Mesenchymal stem cell (in vitro differentiated cells and primary cell): Measurements from ENCODE around the gene C17orf113.
"Not testable (repeated sequence)": the region's sequence is repeated elsewhere in the genome, so short reads cannot be mapped to it uniquely, and the experiment has no call there.

Experiments
- DNase-seq: peaks from one replicate; pipeline ENCODE4 v3.0.0-alpha.2; 2013
- H2AFZ ChIP-seq: one replicate; pipeline ENCODE4 v1.6.1; 2013; ENCODE audit warnings: low read depth, mild to moderate bottlenecking, control low read depth, inconsistent platforms, low read length, moderate library complexity
- H2AK5ac ChIP-seq: 2 replicates; pipeline ENCODE4 v1.6.1; 2013; ENCODE audit warnings: low read length, moderate library complexity, mild to moderate bottlenecking, inconsistent platforms; ENCODE audit not compliant: severe bottlenecking
- H2BK120ac ChIP-seq: one replicate; pipeline ENCODE4 v1.6.1; 2013; ENCODE audit warnings: low read depth, mild to moderate bottlenecking, inconsistent platforms, low read length, moderate library complexity
- H2BK12ac ChIP-seq, 2 experiments: one replicate each; pipeline ENCODE4 v1.6.1; 2013; ENCODE audit warnings: inconsistent platforms in 2 of 2, low read length in 2 of 2, mild to moderate bottlenecking in 2 of 2, moderate library complexity in 2 of 2, control low read depth in 1 of 2
- H2BK15ac ChIP-seq: one replicate; pipeline ENCODE4 v1.6.1; 2013; ENCODE audit warnings: mild to moderate bottlenecking, low read depth, inconsistent platforms; ENCODE audit not compliant: poor library complexity, severe bottlenecking
- H2BK5ac ChIP-seq: 2 replicates; pipeline ENCODE4 v1.6.1; 2013; ENCODE audit warnings: low read depth, mild to moderate bottlenecking, low read length, control low read depth, inconsistent platforms; ENCODE audit not compliant: poor library complexity, severe bottlenecking
- H3K14ac ChIP-seq, 2 experiments: one replicate each; pipeline ENCODE4 v1.6.1; 2013; ENCODE audit warnings: inconsistent platforms in 2 of 2, low read length in 2 of 2, control low read depth in 1 of 2, mild to moderate bottlenecking in 1 of 2, moderate library complexity in 1 of 2
- H3K18ac ChIP-seq, 2 experiments: one replicate each; pipeline ENCODE4 v1.6.1; 2013; ENCODE audit warnings: inconsistent platforms in 2 of 2, low read length in 2 of 2, control low read depth in 1 of 2, low read depth in 1 of 2, mild to moderate bottlenecking in 1 of 2
- H3K23ac ChIP-seq, 2 experiments: one replicate each; pipeline ENCODE4 v1.6.1; 2013; ENCODE audit warnings: inconsistent platforms in 2 of 2, low read length in 2 of 2, mild to moderate bottlenecking in 2 of 2, moderate library complexity in 2 of 2, control low read depth in 1 of 2
- H3K27ac ChIP-seq: 2 replicates; pipeline ENCODE4 v1.5.1; 2013; ENCODE audit warnings: mild to moderate bottlenecking, moderate library complexity, low read length, control low read depth, inconsistent platforms; ENCODE audit not compliant: poor library complexity, severe bottlenecking
- H3K27me3 ChIP-seq, 2 experiments: 2 replicates each; pipeline versions ENCODE4 v1.6.1 to v1.7.0; 2013; ENCODE audit warnings: low read length in 2 of 2, mild to moderate bottlenecking in 2 of 2, moderate library complexity in 2 of 2, control low read depth in 1 of 2, inconsistent platforms in 1 of 2; ENCODE audit not compliant: control insufficient read depth in 1 of 2, insufficient read depth in 1 of 2
- H3K36me3 ChIP-seq, 2 experiments: 2 replicates each; pipeline versions ENCODE4 v1.6.1 to v1.7.0; 2013; ENCODE audit warnings: low read length in 2 of 2, control low read depth in 1 of 2, inconsistent platforms in 1 of 2, low read depth in 1 of 2, mild to moderate bottlenecking in 1 of 2; ENCODE audit not compliant: insufficient read depth in 2 of 2, control insufficient read depth in 1 of 2
- H3K4ac ChIP-seq, 2 experiments: one replicate each; pipeline ENCODE4 v1.6.1; 2013; ENCODE audit warnings: inconsistent platforms in 2 of 2, low read length in 2 of 2, mild to moderate bottlenecking in 2 of 2, moderate library complexity in 2 of 2, control low read depth in 1 of 2, low read depth in 1 of 2
- H3K4me1 ChIP-seq: 2 replicates; pipeline ENCODE4 v1.6.1; 2013; ENCODE audit warnings: low read depth, low read length, control low read depth; ENCODE audit not compliant: control insufficient read depth, insufficient read depth
- H3K4me2 ChIP-seq: 2 replicates; pipeline ENCODE4 v1.6.1; 2013; ENCODE audit warnings: low read length, mild to moderate bottlenecking, inconsistent platforms; ENCODE audit not compliant: poor library complexity, severe bottlenecking
- H3K4me3 ChIP-seq, 2 experiments: 2 replicates each; pipeline versions ENCODE4 v1.5.1 to v1.7.0; 2013; ENCODE audit warnings: low read length in 2 of 2, mild to moderate bottlenecking in 2 of 2, control low read depth in 1 of 2, low read depth in 1 of 2; ENCODE audit not compliant: insufficient read depth in 1 of 2
- H3K79me1 ChIP-seq: replicated peaks from 2 replicates; pipeline ENCODE4 v1.6.1; 2013; ENCODE audit warnings: mild to moderate bottlenecking, control low read depth, low read length, inconsistent platforms; ENCODE audit not compliant: poor library complexity, severe bottlenecking
- H3K9ac ChIP-seq: 2 replicates; pipeline ENCODE4 v1.7.0; 2013; ENCODE audit warnings: mild to moderate bottlenecking, low read length, moderate library complexity
- H3K9me3 ChIP-seq: 2 replicates; pipeline ENCODE4 v1.7.0; 2013; ENCODE audit warnings: mild to moderate bottlenecking, low read length; ENCODE audit not compliant: control insufficient read depth
- H4K8ac ChIP-seq: one replicate; pipeline ENCODE4 v1.6.1; 2013; ENCODE audit warnings: inconsistent platforms, mild to moderate bottlenecking, low read length, moderate library complexity
- H4K91ac ChIP-seq: one replicate; pipeline ENCODE4 v1.6.1; 2013; ENCODE audit warnings: mild to moderate bottlenecking, low read length, inconsistent platforms
- WGBS: methylation state at CpG from one replicate; pipeline ENCODE4 v1.1.7; 2013; ENCODE audit warnings: mixed read lengths; 5-methylcytosine and 5-hydroxymethylcytosine counted together

C17orf113 gene

DNA sequence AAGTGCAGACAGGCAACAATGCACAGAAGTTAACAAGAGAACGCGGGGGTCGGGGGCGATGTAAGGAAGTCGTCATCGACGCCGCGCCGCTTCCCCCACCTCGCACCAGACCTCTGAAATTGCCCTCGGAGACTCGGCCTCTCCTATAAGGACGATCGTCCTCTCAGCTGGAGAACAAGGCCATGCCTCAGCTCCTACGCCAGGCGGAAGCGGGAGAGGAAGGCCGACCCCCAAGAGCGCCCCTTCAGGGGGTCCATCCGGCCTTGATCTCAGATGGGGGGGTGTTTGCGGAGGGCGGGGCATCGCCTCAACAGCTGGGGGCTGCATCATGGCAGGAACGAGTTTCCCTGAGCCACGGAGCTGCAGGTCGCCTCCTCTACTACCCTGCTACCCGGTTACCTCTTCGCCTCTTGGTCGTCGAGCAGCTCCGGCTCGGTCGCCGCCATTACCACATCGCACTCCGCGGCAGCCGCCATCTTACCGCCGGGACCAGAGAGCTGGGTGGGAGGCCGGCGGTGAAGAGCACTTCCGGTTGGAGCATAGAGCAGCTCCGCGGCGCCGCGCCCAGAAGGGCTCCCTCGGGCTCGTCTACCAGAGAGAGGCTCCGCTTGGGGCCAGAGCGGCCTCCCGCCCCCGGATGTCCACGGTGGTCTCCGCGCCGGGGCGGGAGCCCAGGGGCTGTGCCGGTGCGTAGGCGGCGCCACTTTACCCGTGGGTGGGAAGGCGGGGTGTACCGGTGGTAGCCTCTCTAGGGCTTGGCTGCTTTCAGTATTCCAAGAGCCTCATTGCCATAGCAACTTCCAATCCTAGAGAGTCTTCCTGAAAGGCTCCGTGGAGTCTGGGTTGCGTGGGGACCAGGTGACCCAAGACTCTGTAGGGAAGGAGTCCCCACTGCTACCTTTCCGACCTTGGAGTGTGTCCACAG, 33.2 kb downstream of the C17orf113 start, which contains the start of gene DNAJC7:
TSS of gene DNAJC7 (minus strand) at position 499 of the 925 bp plus-strand sequence. CDS start at position 476, 23 bp downstream.
- Histone ChIP-seq H3K9ac (peak within 1 kb of the TSS; percentile 96), H3K4me1 (peaks cover 15% of the 10 kb centered on the region), H3K23ac (peak within 1 kb of the TSS; percentile 51 to 64), H3K4ac (peak within 1 kb of the TSS; percentile 93 to 98), H2BK12ac (peak within 1 kb of the TSS; percentile 6 to 13), H4K8ac (peak within 1 kb of the TSS; percentile 100), H3K14ac (peak within 1 kb of the TSS in 1 of 2 experiments; percentile 96), H2BK120ac (peak within 1 kb of the TSS; percentile 39), H3K27me3 (no peaks in the 10 kb centered on the region), H2BK5ac (peak within 1 kb of the TSS; percentile 88), H3K4me2 (peak within 1 kb of the TSS; percentile 92), H3K18ac (peak within 1 kb of the TSS; percentile 97 to 99), H3K79me1 (peaks cover 10% of the 10 kb centered on the region), H2BK15ac (peak within 1 kb of the TSS; percentile 74), H3K36me3 (peaks cover 6 to 8% of the 10 kb centered on the region in 2 experiments), H2AFZ (peak within 1 kb of the TSS; percentile 66), H3K4me3 (peak within 1 kb of the TSS; percentile 94 to 95), H3K27ac (peak within 1 kb of the TSS; percentile 93), H3K9me3 (no peaks in the 10 kb centered on the region), H2AK5ac (peak within 1 kb of the TSS; percentile 61), H4K91ac (peak within 1 kb of the TSS; percentile 99)
- peak; percentile 92 for DNase-seq
- WGBS: under 1% methylated on average over 65 of the region's 70 CpGs

DNA sequence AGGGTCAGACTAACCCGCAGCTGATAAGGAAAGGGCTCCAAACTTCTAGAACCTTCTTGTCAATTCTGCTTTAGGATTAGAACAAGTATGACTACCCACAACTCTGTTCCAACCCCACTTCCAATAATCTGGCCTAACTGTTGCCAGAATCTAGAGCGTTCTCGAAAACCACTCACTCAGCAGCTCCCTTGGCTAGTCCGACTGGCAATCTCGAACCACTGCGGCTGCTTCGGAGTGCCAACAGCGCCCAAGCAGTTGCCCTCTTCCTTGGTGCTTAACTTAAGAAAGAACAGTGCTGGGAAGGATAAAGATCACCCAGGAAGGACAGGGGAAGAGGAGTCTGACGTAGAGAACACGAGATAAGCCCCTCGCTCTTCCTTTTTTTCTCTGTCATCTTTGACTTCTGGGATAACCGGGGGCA, 34.0 kb downstream of the C17orf113 start:
- Histone ChIP-seq H3K9me3 (no peaks in the 10 kb centered on the region), H3K27ac (peak overlapping the region; percentile 93), H3K9ac (peak overlapping the region; percentile 96), H3K27me3 (no peaks in the 10 kb centered on the region), H2BK15ac (no peak overlapping the region), H2BK12ac (peak overlapping the region; percentile 6 to 13), H3K4me1 (peaks cover 14% of the 10 kb centered on the region), H3K4ac (peak overlapping the region; percentile 39 to 98), H3K4me2 (peak overlapping the region; percentile 90), H3K14ac (peak overlapping the region in 1 of 2 experiments; percentile 96), H4K91ac (no peak overlapping the region), H4K8ac (no peak overlapping the region), H3K18ac (peak overlapping the region; percentile 97 to 99), H3K36me3 (peaks cover 4 to 6% of the 10 kb centered on the region in 2 experiments), H2BK5ac (no peak overlapping the region), H2BK120ac (no peak overlapping the region), H2AFZ (no peak overlapping the region), H3K4me3 (peak overlapping the region; percentile 94 to 95), H3K79me1 (peaks cover 7% of the 10 kb centered on the region), H3K23ac (peak overlapping the region in 1 of 2 experiments; percentile 64), H2AK5ac (peak overlapping the region; percentile 61)
- DNase-seq: peak; percentile 37
- 27% methylated on average over 9 of the region's 12 CpGs for WGBS

DNA sequence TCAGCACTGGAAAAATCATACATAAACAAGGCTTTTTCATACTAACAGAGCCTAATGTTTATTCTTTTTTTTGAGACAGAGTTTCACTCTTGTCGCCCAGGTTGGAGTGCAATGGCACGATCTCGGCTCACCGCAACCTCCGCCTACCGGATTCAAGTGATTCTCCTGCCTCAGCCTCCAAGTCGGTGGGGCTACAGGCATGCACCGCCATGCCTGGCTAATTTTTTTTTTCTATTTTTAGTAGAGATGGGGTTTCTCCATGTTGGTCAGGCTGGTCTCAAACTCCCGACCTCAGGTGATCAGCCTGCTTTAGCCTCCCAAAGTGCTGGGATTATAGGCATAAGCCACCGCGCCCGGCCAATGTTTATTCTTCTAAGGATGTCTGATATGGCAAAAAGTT, 36.7 kb downstream of the C17orf113 start:
- not testable (repeated sequence) for H3K14ac ChIP-seq, H4K8ac ChIP-seq, H3K4me2 ChIP-seq, H3K23ac ChIP-seq, H3K27ac ChIP-seq, H2AFZ ChIP-seq, H3K27me3 ChIP-seq, H2AK5ac ChIP-seq, H3K4me3 ChIP-seq, H4K91ac ChIP-seq, DNase-seq, H2BK15ac ChIP-seq, H3K79me1 ChIP-seq, H2BK12ac ChIP-seq, H3K4ac ChIP-seq, H3K4me1 ChIP-seq, H3K9me3 ChIP-seq, H3K18ac ChIP-seq, H2BK120ac ChIP-seq, H2BK5ac ChIP-seq
- 98% methylated on average over 9 of the region's 12 CpGs for WGBS
- Histone ChIP-seq H3K36me3 (peaks cover 5 to 12% of the 10 kb centered on the region in 2 experiments), H3K9ac (peak overlapping the region; percentile 63)

- not testable (repeated sequence) for H3K79me1 ChIP-seq, H3K4me3 ChIP-seq, H2AFZ ChIP-seq, H3K4ac ChIP-seq, H3K9ac ChIP-seq, H4K91ac ChIP-seq, H2BK15ac ChIP-seq, H3K18ac ChIP-seq, H3K14ac ChIP-seq, H2BK12ac ChIP-seq, H3K27me3 ChIP-seq, H3K4me2 ChIP-seq, H2BK120ac ChIP-seq, H2BK5ac ChIP-seq, H3K4me1 ChIP-seq, H3K23ac ChIP-seq, H4K8ac ChIP-seq, H2AK5ac ChIP-seq, H3K27ac ChIP-seq, H3K9me3 ChIP-seq, DNase-seq
- 94% methylated on average over 4 of the region's 4 CpGs for WGBS
- peaks cover 6 to 13% of the 10 kb centered on the region in 2 experiments for H3K36me3 ChIP-seq
These were observed 38.0 kb downstream of the C17orf113 start for GRCh38 chr17:42012363-42012762.
